Activated B cell treated with CpG ODN at 0.5 μM for 24 hours (primary cell): Measurements from ENCODE around the gene NEMP2. TPM values are rescaled to one million over a fixed set of nuclear protein-coding genes. Genes with fewer than 3 reads are reported as not detected.

Experiments
- ATAC-seq: fragments of 200-7000 bp; cut with Tn5 transposase; one replicate; pipeline ENCODE4 v1.10.0; 2021; ENCODE audit warnings: low read depth, mild to moderate bottlenecking, moderate library complexity
- CTCF ChIA-PET: fragments of 350-600 bp; sonication (Branson Sonifier 250); formaldehyde crosslinking; loops from one replicate; lab custom pipeline; 2021; ENCODE audit warnings: antibody characterized with exemption; lab: Charles Lee
- POLR2A ChIA-PET: fragments of 350-600 bp; sonication (Branson Sonifier 250); formaldehyde crosslinking; loops from one replicate; lab custom pipeline; 2021; ENCODE audit warnings: antibody characterized with exemption; lab: Charles Lee
- DNase-seq: peaks from one replicate; pipeline ENCODE4 v3.0.0; 2022
- H3K27ac Mint-ChIP-seq: one replicate; pipeline ENCODE4 v1.8.0; 2020; ENCODE audit warnings: mixed read lengths
- H3K27me3 Mint-ChIP-seq: one replicate; pipeline ENCODE4 v1.8.0; 2021; ENCODE audit warnings: mixed read lengths
- H3K36me3 Mint-ChIP-seq: one replicate; pipeline ENCODE4 v1.8.0; 2021; ENCODE audit warnings: low read depth, mixed read lengths
- H3K4me1 Mint-ChIP-seq: one replicate; pipeline ENCODE4 v1.8.0; 2021; ENCODE audit warnings: mixed read lengths
- H3K4me3 Mint-ChIP-seq: one replicate; pipeline ENCODE4 v1.8.0; 2020; ENCODE audit warnings: mild to moderate bottlenecking, mixed read lengths
- H3K9me3 Mint-ChIP-seq: one replicate; pipeline ENCODE4 v1.8.0; 2020; ENCODE audit warnings: mixed read lengths
- intact Hi-C: fragments of 100-400 bp; cut with micrococcal nuclease; formaldehyde crosslinking; loops from one replicate; pipeline ENCODE4 v1.15.1; 2024
- total RNA-seq: library from RNA; stranded (reverse); gene quantifications from 2 replicates; pipeline ENCODE4 v1.2.3, GENCODE V29; 2022
- TF ChIP-seq, protein P1 (sequence below): fragments of 200-600 bp; IDR thresholded peaks from one replicate; pipeline ENCODE4 v1.8.0; 2022; ENCODE audit warnings: antibody characterized with exemption, mild to moderate bottlenecking

Gene NEMP2
- total RNA-seq, 1 donor from 2014 or later, result 14.2 TPM

DNA sequence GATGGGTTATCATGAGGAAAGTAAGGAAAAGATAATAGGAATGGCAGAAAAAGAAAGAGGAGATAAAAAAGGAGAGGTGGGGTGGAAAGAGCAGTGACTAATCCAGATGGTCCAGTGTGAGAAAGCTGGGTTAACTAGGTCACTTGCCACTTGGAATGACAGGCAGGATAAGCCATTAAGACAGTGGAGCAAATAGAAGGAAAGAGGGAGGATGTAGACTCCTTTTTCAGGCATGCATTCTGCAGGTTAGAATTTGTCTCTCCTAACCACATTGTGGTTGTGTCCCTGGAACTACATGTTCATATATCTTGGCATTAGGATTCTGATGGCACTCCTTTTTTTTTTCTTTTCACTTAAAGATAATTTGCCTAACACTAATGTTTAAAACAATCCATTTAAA, 13.4 kb upstream of the NEMP2 start:
- H3K27me3 Mint-ChIP-seq, result no peaks in the 10 kb centered on the region
- no peak overlapping the region for H3K4me3 Mint-ChIP-seq
- no peak for ATAC-seq
- DNase-seq, result no peak
- POLR2A ChIA-PET, result no interaction called here
- no peaks in the 10 kb centered on the region for H3K36me3 Mint-ChIP-seq
- H3K9me3 Mint-ChIP-seq, result no peaks in the 10 kb centered on the region
- TF ChIP-seq, protein P1, sequence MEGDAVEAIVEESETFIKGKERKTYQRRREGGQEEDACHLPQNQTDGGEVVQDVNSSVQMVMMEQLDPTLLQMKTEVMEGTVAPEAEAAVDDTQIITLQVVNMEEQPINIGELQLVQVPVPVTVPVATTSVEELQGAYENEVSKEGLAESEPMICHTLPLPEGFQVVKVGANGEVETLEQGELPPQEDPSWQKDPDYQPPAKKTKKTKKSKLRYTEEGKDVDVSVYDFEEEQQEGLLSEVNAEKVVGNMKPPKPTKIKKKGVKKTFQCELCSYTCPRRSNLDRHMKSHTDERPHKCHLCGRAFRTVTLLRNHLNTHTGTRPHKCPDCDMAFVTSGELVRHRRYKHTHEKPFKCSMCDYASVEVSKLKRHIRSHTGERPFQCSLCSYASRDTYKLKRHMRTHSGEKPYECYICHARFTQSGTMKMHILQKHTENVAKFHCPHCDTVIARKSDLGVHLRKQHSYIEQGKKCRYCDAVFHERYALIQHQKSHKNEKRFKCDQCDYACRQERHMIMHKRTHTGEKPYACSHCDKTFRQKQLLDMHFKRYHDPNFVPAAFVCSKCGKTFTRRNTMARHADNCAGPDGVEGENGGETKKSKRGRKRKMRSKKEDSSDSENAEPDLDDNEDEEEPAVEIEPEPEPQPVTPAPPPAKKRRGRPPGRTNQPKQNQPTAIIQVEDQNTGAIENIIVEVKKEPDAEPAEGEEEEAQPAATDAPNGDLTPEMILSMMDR, result no peak
- no peak overlapping the region for H3K27ac Mint-ChIP-seq
- H3K4me1 Mint-ChIP-seq, result peaks cover 4% of the 10 kb centered on the region
- intact Hi-C loops, result loop anchor here (5.0 kb wide), 1 partner anchor 74 kb away; no protein-coding TSS in a partner anchor
- CTCF ChIA-PET, result no interaction called here

DNA sequence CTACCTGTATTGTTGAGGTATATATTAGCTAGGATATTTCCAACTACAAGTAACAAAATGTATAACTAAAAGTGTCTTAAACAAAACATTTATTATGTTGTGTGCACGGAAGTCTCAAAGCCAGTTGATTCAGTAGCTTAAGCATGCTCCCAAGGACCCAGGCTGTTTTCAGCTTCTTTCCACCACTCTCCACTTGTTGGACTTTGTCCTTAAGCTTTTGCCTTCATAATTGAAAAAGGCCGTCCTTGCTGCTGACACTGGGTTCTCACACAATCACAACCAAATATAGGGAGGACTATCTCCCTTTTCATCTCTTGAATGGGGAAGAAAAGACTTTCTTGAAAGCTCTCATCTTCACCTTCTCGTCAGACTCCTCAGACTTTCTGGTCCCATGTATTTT, 12.2 kb upstream of the NEMP2 start:
- Mint-ChIP-seq H3K36me3 (peaks cover 3% of the 10 kb centered on the region), H3K27ac (no peak overlapping the region)

DNA sequence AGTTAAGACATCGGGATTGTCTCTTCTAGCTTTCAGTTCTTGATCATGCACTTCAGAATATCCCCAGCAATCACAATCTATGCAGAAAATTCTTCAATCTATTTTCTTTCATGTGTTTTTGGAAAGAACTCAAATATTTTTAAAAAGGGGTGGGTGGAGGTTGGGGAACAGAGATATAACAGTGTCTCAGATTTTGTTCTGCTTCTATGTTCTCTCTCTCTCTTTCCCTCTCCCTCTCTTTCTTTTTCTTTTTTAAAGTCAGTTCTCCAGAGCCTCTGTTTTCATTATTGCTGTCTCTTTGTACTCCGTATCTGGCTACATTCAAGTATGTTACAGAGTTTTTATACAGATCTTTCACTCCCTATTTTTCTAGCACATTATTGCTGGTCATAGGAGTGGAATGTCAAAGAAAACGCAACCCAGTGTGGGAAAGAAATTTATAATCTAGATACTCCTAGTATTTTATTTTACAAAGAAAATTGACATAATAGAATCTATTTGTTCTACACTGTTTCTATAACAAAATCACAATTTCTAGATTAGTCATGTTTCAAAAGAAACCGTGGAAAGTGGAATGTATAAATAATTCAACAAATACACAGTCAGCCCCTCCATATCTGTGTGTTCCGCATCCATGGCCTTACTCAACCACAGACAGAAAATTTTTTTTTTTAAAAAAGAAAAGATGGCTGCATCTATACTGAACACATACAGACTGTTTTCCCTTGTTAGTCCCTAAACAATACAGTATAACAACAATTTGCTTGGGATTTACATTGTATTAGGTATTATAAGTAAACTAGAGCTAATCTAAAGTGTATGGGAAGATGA, 11.2 kb upstream of the NEMP2 start:
- POLR2A ChIA-PET, result no interaction called here
- ATAC-seq (no peak), DNase-seq (no peak)
- intact Hi-C loops, result loop anchor here (5.0 kb wide), 1 partner anchor 77 kb away; no protein-coding TSS in a partner anchor
- peaks cover 8% of the 10 kb centered on the region for H3K36me3 Mint-ChIP-seq
- H3K9me3 Mint-ChIP-seq, result peaks cover 10% of the 10 kb centered on the region
- H3K27ac Mint-ChIP-seq, result no peak overlapping the region
- H3K27me3 Mint-ChIP-seq, result no peaks in the 10 kb centered on the region
- CTCF ChIA-PET, result no interaction called here
- H3K4me1 Mint-ChIP-seq, result no peaks in the 10 kb centered on the region
- TF ChIP-seq, protein P1, result no peak
- no peak overlapping the region for H3K4me3 Mint-ChIP-seq

More for the DNA sequence above, 12.2 kb upstream of the NEMP2 start:
- ChIA-PET POLR2A (interaction anchor here (1.2 kb wide), 1 partner anchor 12 kb away, joined by 5 read pairs; the partner anchor contains the start of gene NEMP2), CTCF (no interaction called here)
- peaks cover 2% of the 10 kb centered on the region for H3K9me3 Mint-ChIP-seq
- intact Hi-C loops, result loop anchor here (5.0 kb wide), 1 partner anchor 76 kb away; no protein-coding TSS in a partner anchor
- H3K4me1 Mint-ChIP-seq, result peaks cover under 1% of the 10 kb centered on the region
- no peak for ATAC-seq
- no peaks in the 10 kb centered on the region for H3K27me3 Mint-ChIP-seq
- no peak overlapping the region for H3K4me3 Mint-ChIP-seq
- TF ChIP-seq, protein P1, result no peak
- no peak for DNase-seq

DNA sequence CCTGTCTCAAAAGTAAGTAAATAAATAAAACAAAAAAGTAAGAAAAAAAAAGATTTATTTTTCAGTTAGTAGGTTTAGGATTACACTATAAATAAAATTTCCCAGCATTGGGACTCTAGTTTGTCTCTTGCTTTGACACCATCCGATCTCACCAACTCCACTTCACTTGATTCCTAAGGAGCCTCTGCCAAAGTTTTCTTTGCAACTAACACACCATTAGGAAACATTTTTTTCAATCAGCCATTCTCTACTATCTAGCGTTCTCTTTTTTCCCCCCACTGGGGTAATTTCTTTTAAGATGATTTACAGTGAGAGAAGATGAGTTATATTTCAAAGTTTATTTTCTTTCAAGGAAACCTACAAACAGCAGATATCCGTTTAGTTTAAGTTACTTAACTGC, 10.6 kb upstream of the NEMP2 start:
- no peak overlapping the region for H3K27ac Mint-ChIP-seq
- H3K4me3 Mint-ChIP-seq, result no peak overlapping the region

DNA sequence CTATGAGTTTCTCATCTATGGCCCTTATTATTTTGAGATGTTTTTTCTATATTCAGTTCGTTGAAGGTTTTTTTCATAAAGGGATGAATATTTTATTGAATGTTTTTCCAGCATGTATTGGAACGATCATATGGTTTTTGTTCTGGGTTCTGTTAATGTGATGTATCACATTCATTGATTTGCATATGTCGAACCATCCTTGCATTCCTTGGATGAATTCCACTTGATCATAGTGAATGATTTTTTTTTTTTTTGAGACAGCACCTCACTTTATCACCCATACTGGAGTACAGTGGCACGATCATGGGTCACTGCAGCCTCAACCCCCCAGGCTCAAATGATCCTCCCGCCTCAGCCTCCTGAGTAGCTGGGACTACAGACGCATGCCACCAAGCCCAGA, 5.5 kb upstream of the NEMP2 start:
- Mint-ChIP-seq H3K27me3 (no peaks in the 10 kb centered on the region), H3K4me1 (peaks cover 11% of the 10 kb centered on the region), H3K27ac (no peak overlapping the region), H3K4me3 (no peak overlapping the region), H3K36me3 (peaks cover 31% of the 10 kb centered on the region), H3K9me3 (peaks cover 37% of the 10 kb centered on the region)
- ATAC-seq, result no peak
- POLR2A ChIA-PET, result no interaction called here
- TF ChIP-seq, protein P1, result no peak
- DNase-seq, result no peak
- intact Hi-C loops, result no loop called here
- CTCF ChIA-PET, result no interaction called here

More for the DNA sequence above, 10.6 kb upstream of the NEMP2 start:
- ChIA-PET POLR2A (interaction anchor here (0.6 to 0.7 kb wide), 2 partner anchors 89 to 761 kb away, joined by 3 to 5 read pairs; partner anchors contain the start of genes ORMDL1 and PMS1), CTCF (no interaction called here)
- peaks cover 13% of the 10 kb centered on the region for H3K9me3 Mint-ChIP-seq
- H3K27me3 Mint-ChIP-seq, result no peaks in the 10 kb centered on the region
- TF ChIP-seq, protein P1, result no peak
- no peaks in the 10 kb centered on the region for H3K4me1 Mint-ChIP-seq
- intact Hi-C loops, result loop anchor here (5.0 kb wide), 1 partner anchor 77 kb away; no protein-coding TSS in a partner anchor
- H3K36me3 Mint-ChIP-seq, result peaks cover 12% of the 10 kb centered on the region
- DNase-seq, result no peak
- no peak for ATAC-seq
